ENCODE results near the gene SEPTIN12.

- TF ChIP-seq, protein P1, sequence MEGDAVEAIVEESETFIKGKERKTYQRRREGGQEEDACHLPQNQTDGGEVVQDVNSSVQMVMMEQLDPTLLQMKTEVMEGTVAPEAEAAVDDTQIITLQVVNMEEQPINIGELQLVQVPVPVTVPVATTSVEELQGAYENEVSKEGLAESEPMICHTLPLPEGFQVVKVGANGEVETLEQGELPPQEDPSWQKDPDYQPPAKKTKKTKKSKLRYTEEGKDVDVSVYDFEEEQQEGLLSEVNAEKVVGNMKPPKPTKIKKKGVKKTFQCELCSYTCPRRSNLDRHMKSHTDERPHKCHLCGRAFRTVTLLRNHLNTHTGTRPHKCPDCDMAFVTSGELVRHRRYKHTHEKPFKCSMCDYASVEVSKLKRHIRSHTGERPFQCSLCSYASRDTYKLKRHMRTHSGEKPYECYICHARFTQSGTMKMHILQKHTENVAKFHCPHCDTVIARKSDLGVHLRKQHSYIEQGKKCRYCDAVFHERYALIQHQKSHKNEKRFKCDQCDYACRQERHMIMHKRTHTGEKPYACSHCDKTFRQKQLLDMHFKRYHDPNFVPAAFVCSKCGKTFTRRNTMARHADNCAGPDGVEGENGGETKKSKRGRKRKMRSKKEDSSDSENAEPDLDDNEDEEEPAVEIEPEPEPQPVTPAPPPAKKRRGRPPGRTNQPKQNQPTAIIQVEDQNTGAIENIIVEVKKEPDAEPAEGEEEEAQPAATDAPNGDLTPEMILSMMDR (IDR thresholded peaks at IDR 0.05; ENCODE audit: low read length): no peak
- TF ChIP-seq EZH2phosphoT487 (IDR thresholded peaks at IDR 0.05; ENCODE audit: low read length): no peak
These were observed 13.1 kb downstream of the SEPTIN12 start for GRCh38 chr16:4775005-4775404.

Measured in MM.1S (cell line).